WTC11 (cell line): ENCODE measurements around the gene ANK2. TPM values are rescaled to one million over a fixed set of nuclear protein-coding genes. Genes with fewer than 3 reads are reported as not detected.

Experiments used
- ATAC-seq: fragments of 200-7000 bp; cut with Tn5 transposase; 2 replicates; pipeline ENCODE4 v1.10.0; 2021; ENCODE audit warnings: mild to moderate bottlenecking, moderate library complexity
- CTCF ChIA-PET: fragments of 300-600 bp; sonication (Branson Sonifier 250); formaldehyde crosslinking; loops from one replicate; lab custom pipeline; 2021; ENCODE audit warnings: antibody characterized with exemption; lab: Charles Lee
- POLR2A ChIA-PET: fragments of 350-600 bp; sonication (Branson Sonifier 250); formaldehyde crosslinking; loops from one replicate; lab custom pipeline; 2021; ENCODE audit warnings: antibody characterized with exemption; lab: Charles Lee
- DNase-seq: peaks from one replicate; pipeline ENCODE4 v3.0.0; 2021; ENCODE audit warnings: low spot score
- H3K27ac Mint-ChIP-seq: 2 replicates; pipeline ENCODE4 v1.8.0; 2021; ENCODE audit warnings: mixed read lengths
- H3K27me3 Mint-ChIP-seq: 2 replicates; pipeline ENCODE4 v1.8.0; 2021; ENCODE audit warnings: low read depth, mild to moderate bottlenecking, moderate library complexity, mixed read lengths
- H3K36me3 Mint-ChIP-seq: 2 replicates; pipeline ENCODE4 v1.8.0; 2021; ENCODE audit warnings: mixed read lengths
- H3K4me1 Mint-ChIP-seq: 2 replicates; pipeline ENCODE4 v1.8.0; 2022; ENCODE audit warnings: mixed read lengths
- H3K4me3 Mint-ChIP-seq: 2 replicates; pipeline ENCODE4 v1.8.0; 2021; ENCODE audit warnings: mild to moderate bottlenecking, moderate library complexity, mixed read lengths
- H3K9me3 Mint-ChIP-seq: 2 replicates; pipeline ENCODE4 v1.8.0; 2021; ENCODE audit warnings: mixed read lengths
- CREB1 ChIP-seq: sonication (generic); formaldehyde crosslinking; IDR thresholded peaks from 2 replicates; pipeline ENCODE4 v1.8.0; 2023; ENCODE audit warnings: mild to moderate bottlenecking, missing genetic modification reagents
- EMX1 ChIP-seq: fragments of 250-450 bp; sonication (Bioruptor Pico); IDR thresholded peaks from 2 replicates; pipeline ENCODE4 v1.8.0; 2021; ENCODE audit warnings: mild to moderate bottlenecking
- ESRRA ChIP-seq: sonication (generic); formaldehyde crosslinking; IDR thresholded peaks from 2 replicates; pipeline ENCODE4 v1.8.1; 2022; ENCODE audit warnings: mild to moderate bottlenecking, missing genetic modification reagents, borderline replicate concordance
- FOXJ3 ChIP-seq: sonication (generic); formaldehyde crosslinking; IDR thresholded peaks from 2 replicates; pipeline ENCODE4 v1.9.0; 2021; ENCODE audit warnings: missing genetic modification reagents, mild to moderate bottlenecking, borderline replicate concordance
- FOXK1 ChIP-seq: sonication (generic); formaldehyde crosslinking; IDR thresholded peaks from 2 replicates; pipeline ENCODE4 v1.8.0; 2022; ENCODE audit warnings: mild to moderate bottlenecking, moderate library complexity, missing genetic modification reagents
- MXD4 ChIP-seq: fragments of 250-450 bp; sonication (Bioruptor Pico); IDR thresholded peaks from 2 replicates; pipeline ENCODE4 v1.8.0; 2021; ENCODE audit warnings: mild to moderate bottlenecking, moderate library complexity, borderline replicate concordance
- MYBL2 ChIP-seq: sonication (generic); formaldehyde crosslinking; IDR thresholded peaks from 2 replicates; pipeline ENCODE4 v1.8.1; 2023; ENCODE audit warnings: mild to moderate bottlenecking, moderate library complexity, missing genetic modification reagents
- NFE2L1 ChIP-seq: sonication (generic); formaldehyde crosslinking; IDR thresholded peaks from 2 replicates; pipeline ENCODE4 v1.8.1; 2023; ENCODE audit warnings: missing genetic modification reagents
- NR2C2 ChIP-seq: sonication (generic); formaldehyde crosslinking; IDR thresholded peaks from 2 replicates; pipeline ENCODE4 v1.8.0; 2022; ENCODE audit warnings: mild to moderate bottlenecking, missing genetic modification reagents
- NR3C1 ChIP-seq: sonication (generic); formaldehyde crosslinking; conservative IDR thresholded peaks from 2 replicates; pipeline ENCODE4 v1.8.1; 2023; ENCODE audit warnings: low read depth, mild to moderate bottlenecking, missing genetic modification reagents
- OVOL2 ChIP-seq: fragments of 250-450 bp; sonication (Bioruptor Pico); IDR thresholded peaks from 2 replicates; pipeline ENCODE4 v1.9.0; 2021; ENCODE audit warnings: mild to moderate bottlenecking, borderline replicate concordance
- RELA ChIP-seq: sonication (generic); formaldehyde crosslinking; IDR thresholded peaks from 2 replicates; pipeline ENCODE4 v1.8.1; 2022; ENCODE audit warnings: missing genetic modification reagents, mild to moderate bottlenecking, borderline replicate concordance
- RORB ChIP-seq: fragments of 250-450 bp; sonication (Bioruptor Pico); IDR thresholded peaks from 2 replicates; pipeline ENCODE4 v1.9.0; 2021; ENCODE audit warnings: mild to moderate bottlenecking
- TEAD4 ChIP-seq: sonication (generic); formaldehyde crosslinking; IDR thresholded peaks from 2 replicates; pipeline ENCODE4 v1.8.0; 2022; ENCODE audit warnings: mild to moderate bottlenecking, missing genetic modification reagents
- ZBTB21 ChIP-seq: sonication (generic); formaldehyde crosslinking; IDR thresholded peaks from 2 replicates; pipeline ENCODE4 v1.8.1; 2023; ENCODE audit warnings: mild to moderate bottlenecking, missing genetic modification reagents, borderline replicate concordance
- ZNF121 ChIP-seq: sonication (generic); formaldehyde crosslinking; IDR thresholded peaks from 2 replicates; pipeline ENCODE4 v1.8.0; 2023; ENCODE audit warnings: missing genetic modification reagents
- ZNF219 ChIP-seq: sonication (generic); formaldehyde crosslinking; IDR thresholded peaks from 2 replicates; pipeline ENCODE4 v1.8.0; 2023; ENCODE audit warnings: missing genetic modification reagents, mild to moderate bottlenecking, borderline replicate concordance
- ZNF232 ChIP-seq: sonication (generic); formaldehyde crosslinking; IDR thresholded peaks from 2 replicates; pipeline ENCODE4 v1.8.0; 2022; ENCODE audit warnings: mild to moderate bottlenecking, missing genetic modification reagents
- total RNA-seq: library from RNA; stranded (reverse); gene quantifications from 3 replicates; pipeline ENCODE4 v1.2.3, GENCODE V29; 2021
- TF ChIP-seq, protein P1 (sequence below): sonication (generic); formaldehyde crosslinking; conservative IDR thresholded peaks from 2 replicates; pipeline ENCODE4 v1.8.1; 2022; ENCODE audit warnings: mild to moderate bottlenecking, missing genetic modification reagents
- TF ChIP-seq, protein P2 (sequence below): sonication (generic); formaldehyde crosslinking; IDR thresholded peaks from 2 replicates; pipeline ENCODE4 v1.8.0; 2022; ENCODE audit warnings: mild to moderate bottlenecking, missing genetic modification reagents
- TF ChIP-seq, protein P3 (sequence below): fragments of 250-450 bp; sonication (Bioruptor Pico); IDR thresholded peaks from 2 replicates; pipeline ENCODE4 v1.9.0; 2021; ENCODE audit warnings: mild to moderate bottlenecking
- TF ChIP-seq, protein P4 (sequence below): sonication (generic); formaldehyde crosslinking; IDR thresholded peaks from 2 replicates; pipeline ENCODE4 v1.8.0; 2022; ENCODE audit warnings: mild to moderate bottlenecking, missing genetic modification reagents
- TF ChIP-seq, protein P5 (sequence below): sonication (generic); formaldehyde crosslinking; IDR thresholded peaks from 2 replicates; pipeline ENCODE4 v1.8.1; 2022; ENCODE audit warnings: missing genetic modification reagents, borderline replicate concordance
- TF ChIP-seq, protein P6 (sequence below): sonication (generic); formaldehyde crosslinking; IDR thresholded peaks from 2 replicates; pipeline ENCODE4 v1.8.1; 2023; ENCODE audit warnings: mild to moderate bottlenecking, missing genetic modification reagents

The ANK2 gene
- total RNA-seq, 1 experiment from 2014 or later: 27.9 TPM

DNA sequence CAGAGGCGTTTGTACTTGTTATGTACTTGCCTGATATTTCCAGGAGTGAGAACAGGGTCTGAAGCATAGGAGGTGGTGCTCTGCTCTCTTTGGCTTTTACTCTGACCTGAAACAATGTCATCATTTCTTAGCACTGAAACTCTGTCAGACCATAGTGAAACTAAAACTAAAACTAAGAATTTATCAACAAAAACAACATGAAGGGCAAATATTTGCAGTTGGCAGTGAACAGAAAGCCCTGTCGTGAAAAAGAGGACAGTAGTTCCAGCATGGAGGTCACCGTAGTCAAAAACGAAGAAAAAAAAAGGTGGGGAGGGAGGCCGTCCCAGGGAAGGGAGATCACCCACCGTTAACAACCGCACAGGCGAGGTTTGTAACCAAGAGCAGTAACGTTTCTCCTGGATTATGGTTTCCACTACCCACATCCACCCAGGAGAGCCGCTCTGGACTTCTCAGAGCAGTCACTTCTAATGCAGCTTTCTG, 97.5 kb downstream of the ANK2 start:
- peak overlapping the region; percentile 46 for H3K27ac Mint-ChIP-seq
- no peaks in the 10 kb centered on the region for H3K27me3 Mint-ChIP-seq
- ATAC-seq: no peak
- DNase-seq: no peak
- ChIA-PET CTCF (no interaction called here), POLR2A (no interaction called here)
- no peak overlapping the region for H3K4me3 Mint-ChIP-seq
- peaks cover 4% of the 10 kb centered on the region; the same call in 1 of the 2 replicates for H3K9me3 Mint-ChIP-seq
- H3K4me1 Mint-ChIP-seq: peaks cover 64% of the 10 kb centered on the region
- no peak for TF ChIP-seq OVOL2 (CRISPR knock-in tag)
- TF ChIP-seq TEAD4 (CRISPR knock-in tag): no peak
- TF ChIP-seq, protein P1, sequence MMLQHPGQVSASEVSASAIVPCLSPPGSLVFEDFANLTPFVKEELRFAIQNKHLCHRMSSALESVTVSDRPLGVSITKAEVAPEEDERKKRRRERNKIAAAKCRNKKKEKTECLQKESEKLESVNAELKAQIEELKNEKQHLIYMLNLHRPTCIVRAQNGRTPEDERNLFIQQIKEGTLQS (CRISPR knock-in tag): no peak
- no peak for TF ChIP-seq EMX1
- TF ChIP-seq FOXJ3 (CRISPR knock-in tag): no peak
- TF ChIP-seq, protein P2, sequence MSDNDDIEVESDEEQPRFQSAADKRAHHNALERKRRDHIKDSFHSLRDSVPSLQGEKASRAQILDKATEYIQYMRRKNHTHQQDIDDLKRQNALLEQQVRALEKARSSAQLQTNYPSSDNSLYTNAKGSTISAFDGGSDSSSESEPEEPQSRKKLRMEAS (CRISPR knock-in tag): no peak
- no peak for TF ChIP-seq NR2C2
- TF ChIP-seq ZNF121: no peak
- TF ChIP-seq, protein P3, sequence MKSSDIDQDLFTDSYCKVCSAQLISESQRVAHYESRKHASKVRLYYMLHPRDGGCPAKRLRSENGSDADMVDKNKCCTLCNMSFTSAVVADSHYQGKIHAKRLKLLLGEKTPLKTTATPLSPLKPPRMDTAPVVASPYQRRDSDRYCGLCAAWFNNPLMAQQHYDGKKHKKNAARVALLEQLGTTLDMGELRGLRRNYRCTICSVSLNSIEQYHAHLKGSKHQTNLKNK: no peak
- no peak for TF ChIP-seq MYBL2
- TF ChIP-seq ZNF219: no peak
- TF ChIP-seq CREB1: no peak
- no peak for TF ChIP-seq ESRRA (CRISPR knock-in tag)
- no peak for TF ChIP-seq NFE2L1
- TF ChIP-seq, all 79 proteins: peak for 0
- H3K36me3 Mint-ChIP-seq: peaks cover 7% of the 10 kb centered on the region

DNA sequence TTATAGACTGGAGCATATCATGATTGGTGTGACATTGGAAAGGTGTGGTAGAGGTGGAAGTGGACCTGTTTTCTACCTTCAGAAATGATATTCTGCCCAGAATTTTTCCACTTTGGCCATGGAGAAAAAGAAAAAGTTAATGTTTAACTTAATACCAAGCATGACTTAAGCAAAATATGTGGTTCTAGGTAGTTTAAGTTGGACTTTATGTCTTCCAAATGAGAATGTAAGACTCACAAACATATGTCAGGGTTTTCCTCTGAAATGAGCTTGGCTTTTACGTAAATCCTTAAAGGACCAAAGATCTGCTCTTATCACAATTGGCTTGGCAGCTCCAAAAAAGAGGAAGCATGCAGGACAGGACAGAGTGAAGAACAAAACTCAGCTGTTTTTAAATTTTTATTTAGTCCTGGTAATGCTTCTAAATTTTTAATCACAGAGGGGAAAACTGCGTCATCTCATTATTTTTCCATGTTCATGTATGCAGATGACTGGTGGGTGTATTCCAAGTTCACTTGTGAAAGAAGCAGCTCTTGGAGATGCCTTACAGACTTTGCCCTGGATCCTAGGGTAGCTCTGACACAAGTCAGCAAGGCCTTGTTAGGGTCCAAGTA, 98.2 kb downstream of the ANK2 start:
- Mint-ChIP-seq H3K27me3 (no peaks in the 10 kb centered on the region), H3K36me3 (peaks cover 7% of the 10 kb centered on the region), H3K4me3 (no peak overlapping the region), H3K4me1 (peaks cover 57% of the 10 kb centered on the region), H3K9me3 (peaks cover 4% of the 10 kb centered on the region; the same call in 1 of the 2 replicates), H3K27ac (no peak overlapping the region)
- DNase-seq (no peak), ATAC-seq (no peak)
- ChIA-PET POLR2A (no interaction called here), CTCF (no interaction called here)
- TF ChIP-seq MXD4 (CRISPR knock-in tag): no peak
- no peak for TF ChIP-seq OVOL2 (CRISPR knock-in tag)
- TF ChIP-seq ZNF219: no peak
- TF ChIP-seq, protein P3: no peak
- TF ChIP-seq ZNF121: no peak
- TF ChIP-seq ZBTB21: no peak
- no peak for TF ChIP-seq ZNF232 (CRISPR knock-in tag)
- TF ChIP-seq FOXK1 (CRISPR knock-in tag): no peak
- TF ChIP-seq, protein P4, sequence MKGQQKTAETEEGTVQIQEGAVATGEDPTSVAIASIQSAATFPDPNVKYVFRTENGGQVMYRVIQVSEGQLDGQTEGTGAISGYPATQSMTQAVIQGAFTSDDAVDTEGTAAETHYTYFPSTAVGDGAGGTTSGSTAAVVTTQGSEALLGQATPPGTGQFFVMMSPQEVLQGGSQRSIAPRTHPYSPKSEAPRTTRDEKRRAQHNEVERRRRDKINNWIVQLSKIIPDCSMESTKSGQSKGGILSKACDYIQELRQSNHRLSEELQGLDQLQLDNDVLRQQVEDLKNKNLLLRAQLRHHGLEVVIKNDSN (CRISPR knock-in tag): no peak
- no peak for TF ChIP-seq TEAD4 (CRISPR knock-in tag)
- TF ChIP-seq RELA (CRISPR knock-in tag): no peak
- TF ChIP-seq ESRRA (CRISPR knock-in tag): no peak
- TF ChIP-seq, protein P5, sequence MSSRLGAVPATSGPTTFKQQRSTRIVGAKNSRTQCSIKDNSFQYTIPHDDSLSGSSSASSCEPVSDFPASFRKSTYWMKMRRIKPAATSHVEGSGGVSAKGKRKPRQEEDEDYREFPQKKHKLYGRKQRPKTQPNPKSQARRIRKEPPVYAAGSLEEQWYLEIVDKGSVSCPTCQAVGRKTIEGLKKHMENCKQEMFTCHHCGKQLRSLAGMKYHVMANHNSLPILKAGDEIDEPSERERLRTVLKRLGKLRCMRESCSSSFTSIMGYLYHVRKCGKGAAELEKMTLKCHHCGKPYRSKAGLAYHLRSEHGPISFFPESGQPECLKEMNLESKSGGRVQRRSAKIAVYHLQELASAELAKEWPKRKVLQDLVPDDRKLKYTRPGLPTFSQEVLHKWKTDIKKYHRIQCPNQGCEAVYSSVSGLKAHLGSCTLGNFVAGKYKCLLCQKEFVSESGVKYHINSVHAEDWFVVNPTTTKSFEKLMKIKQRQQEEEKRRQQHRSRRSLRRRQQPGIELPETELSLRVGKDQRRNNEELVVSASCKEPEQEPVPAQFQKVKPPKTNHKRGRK: no peak
- no peak for TF ChIP-seq RORB (CRISPR knock-in tag)
- no peak for TF ChIP-seq NR3C1 (CRISPR knock-in tag)
- TF ChIP-seq, protein P6, sequence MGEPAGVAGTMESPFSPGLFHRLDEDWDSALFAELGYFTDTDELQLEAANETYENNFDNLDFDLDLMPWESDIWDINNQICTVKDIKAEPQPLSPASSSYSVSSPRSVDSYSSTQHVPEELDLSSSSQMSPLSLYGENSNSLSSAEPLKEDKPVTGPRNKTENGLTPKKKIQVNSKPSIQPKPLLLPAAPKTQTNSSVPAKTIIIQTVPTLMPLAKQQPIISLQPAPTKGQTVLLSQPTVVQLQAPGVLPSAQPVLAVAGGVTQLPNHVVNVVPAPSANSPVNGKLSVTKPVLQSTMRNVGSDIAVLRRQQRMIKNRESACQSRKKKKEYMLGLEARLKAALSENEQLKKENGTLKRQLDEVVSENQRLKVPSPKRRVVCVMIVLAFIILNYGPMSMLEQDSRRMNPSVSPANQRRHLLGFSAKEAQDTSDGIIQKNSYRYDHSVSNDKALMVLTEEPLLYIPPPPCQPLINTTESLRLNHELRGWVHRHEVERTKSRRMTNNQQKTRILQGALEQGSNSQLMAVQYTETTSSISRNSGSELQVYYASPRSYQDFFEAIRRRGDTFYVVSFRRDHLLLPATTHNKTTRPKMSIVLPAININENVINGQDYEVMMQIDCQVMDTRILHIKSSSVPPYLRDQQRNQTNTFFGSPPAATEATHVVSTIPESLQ (CRISPR knock-in tag): no peak
